Esophagus muscularis mucosa (tissue), 4 donors: ENCODE results near the gene NCR1. TPM values are rescaled to one million over a fixed set of nuclear protein-coding genes. Genes with fewer than 3 reads are reported as not detected.
"Not testable (repeated sequence)": the region's sequence is repeated elsewhere in the genome, so short reads cannot be mapped to it uniquely, and the experiment has no call there.

ENCODE experiments used
- DNase-seq: peaks from one replicate; pipeline ENCODE4 v3.0.0-alpha.2; 2017; ENCODE audit errors: extremely low spot score
- H3K27ac ChIP-seq, 4 donors: fragments of 200-600 bp; sonication (generic); replicated peaks in 1 of 4; 1 replicate in 3 of 4; 2 replicates in 1 of 4; pipeline ENCODE4 v1.5.1; 2016 to 2019; ENCODE audit warnings: mild to moderate bottlenecking in 1 of 4
- H3K27me3 ChIP-seq, 4 donors: fragments of 200-600 bp; sonication (generic); one replicate each; pipeline versions ENCODE4 v1.5.1 to v1.6.0; 2016 to 2019
- H3K36me3 ChIP-seq, 4 donors: fragments of 200-600 bp; sonication (generic); one replicate each; pipeline ENCODE4 v1.5.1; 2016 to 2019
- H3K4me1 ChIP-seq, 4 donors: fragments of 200-600 bp; sonication (generic); one replicate each; pipeline ENCODE4 v1.5.1; 2016 to 2019
- H3K4me3 ChIP-seq, 4 donors: fragments of 200-600 bp; sonication (generic); 1 replicate in 2 of 4; 2 replicates in 2 of 4; pipeline ENCODE4 v1.5.1; 2016 to 2019; ENCODE audit warnings: mild to moderate bottlenecking in 4 of 4, moderate library complexity in 1 of 4
- H3K9me3 ChIP-seq, 4 donors: fragments of 200-600 bp; sonication (generic); 1 replicate in 3 of 4; 2 replicates in 1 of 4; pipeline ENCODE4 v1.5.1; 2016 to 2019
- CTCF ChIP-seq, 3 experiments: fragments of 200-600 bp in 2 of 3; fragments of 450-650 bp in 1 of 3; sonication (generic) in 2 of 3; IDR thresholded peaks; one replicate each; pipeline ENCODE4 v1.5.1; 2017 to 2019; ENCODE audit warnings: antibody characterized with exemption in 3 of 3, mild to moderate bottlenecking in 2 of 3, moderate library complexity in 1 of 3
- EP300 ChIP-seq: sonication (generic); formaldehyde crosslinking; IDR thresholded peaks from one replicate; pipeline ENCODE4 v1.6.1; 2017; ENCODE audit warnings: antibody characterized with exemption
- POLR2A ChIP-seq: fragments of 450-650 bp; IDR thresholded peaks from one replicate; pipeline ENCODE4 v1.6.1; 2017; ENCODE audit warnings: antibody characterized with exemption, moderate library complexity, mild to moderate bottlenecking, low read depth
- POLR2AphosphoS5 ChIP-seq, 2 donors: sonication (generic); formaldehyde crosslinking; IDR thresholded peaks; one replicate each; pipeline ENCODE4 v1.6.1; 2017; ENCODE audit warnings: antibody characterized with exemption in 2 of 2
- WGBS: methylation state at CpG from one replicate; pipeline ENCODE4 v1.1.5; 2018; 5-methylcytosine and 5-hydroxymethylcytosine counted together
- intact Hi-C: fragments of 100-400 bp; cut with DNase I; formaldehyde crosslinking; loops from one replicate; pipeline ENCODE4 v1.15.1; 2023
- total RNA-seq, 4 donors: library from RNA; depleted of rRNA; stranded (reverse); fragments of >200 nt; gene quantifications; one replicate each; pipeline versions ENCODE4 v1.1.0 to v1.2.1, GENCODE V29; 2016

Gene NCR1
- total RNA-seq: under 1 TPM in 1 of 4 donors, not detected in 3; 0.33 TPM

GRCh38 chr19:54905803-54906511, at the start of gene NCR1:
NCR1 (plus strand) TSS chr19:54906148; CDS start chr19:54906188, 40 bp downstream.
- no peaks in the 10 kb centered on the region for H3K9me3 ChIP-seq
- no peak within 1 kb of the TSS for H3K27ac ChIP-seq
- no peaks in the 10 kb centered on the region for H3K4me1 ChIP-seq
- H3K36me3 ChIP-seq: no peaks in the 10 kb centered on the region
- no peak for DNase-seq
- intact Hi-C loops: no loop called here
- H3K27me3 ChIP-seq: peaks cover 0 to 24% (median 0%) of the 10 kb centered on the region in 4 donors
- H3K4me3 ChIP-seq: no peak within 1 kb of the TSS
- TF ChIP-seq EP300: no peak
- no peak for TF ChIP-seq CTCF (IDR thresholded peaks at IDR 0.05)
- no peak for TF ChIP-seq POLR2A
- no peak for TF ChIP-seq POLR2AphosphoS5 (IDR thresholded peaks at IDR 0.05)
- 46% methylated on average over 18 of the region's 22 CpGs for WGBS

- H3K27ac ChIP-seq, H3K36me3 ChIP-seq, H3K4me3 ChIP-seq, H3K4me1 ChIP-seq, intact Hi-C loops, H3K9me3 ChIP-seq, DNase-seq, H3K27me3 ChIP-seq: not testable (repeated sequence)
- WGBS: 83% methylated on average over 3 of the region's 3 CpGs
Observed at GRCh38 chr19:54858476-54858875, 47.5 kb upstream of the NCR1 start.

- H3K27me3 ChIP-seq, H3K9me3 ChIP-seq, H3K36me3 ChIP-seq, intact Hi-C loops, DNase-seq, H3K27ac ChIP-seq, H3K4me1 ChIP-seq, H3K4me3 ChIP-seq: not testable (repeated sequence)
- WGBS: 65% methylated on average over 7 of the region's 7 CpGs
Observed at GRCh38 chr19:54859421-54859820, 46.5 kb upstream of the NCR1 start.

- H3K9me3 ChIP-seq, H3K4me3 ChIP-seq, intact Hi-C loops, DNase-seq, H3K27ac ChIP-seq, H3K36me3 ChIP-seq, H3K4me1 ChIP-seq: not testable (repeated sequence)
- WGBS: 100% methylated on average over 2 of the region's 3 CpGs
- H3K27me3 ChIP-seq: peaks cover 0 to 15% (median 0%) of the 10 kb centered on the region in 4 donors
Observed at GRCh38 chr19:54863459-54863858, 42.5 kb upstream of the NCR1 start.

- peaks cover 0 to 6% (median 0%) of the 10 kb centered on the region in 4 donors for H3K27me3 ChIP-seq
- WGBS: 70% methylated on average over 3 of the region's 3 CpGs
Observed at GRCh38 chr19:54871696-54872095, 34.3 kb upstream of the NCR1 start.

GRCh38 chr19:54873990-54874389, 32.0 kb upstream of the NCR1 start, which contains the start of gene FCAR:
FCAR (plus strand) TSS chr19:54874235; CDS start chr19:54874290, 55 bp downstream.
- H3K9me3 ChIP-seq: no peaks in the 10 kb centered on the region
- TF ChIP-seq POLR2A (no peak), POLR2AphosphoS5 (IDR thresholded peaks at IDR 0.05) (no peak), EP300 (no peak), CTCF (IDR thresholded peaks at IDR 0.05) (no peak)
- intact Hi-C loops: no loop called here
- no peak for DNase-seq
- peaks cover 0 to 6% (median 0%) of the 10 kb centered on the region in 4 donors for H3K27me3 ChIP-seq
- no peak within 1 kb of the TSS for H3K27ac ChIP-seq
- no peaks in the 10 kb centered on the region for H3K36me3 ChIP-seq
- no peaks in the 10 kb centered on the region for H3K4me1 ChIP-seq
- no peak within 1 kb of the TSS for H3K4me3 ChIP-seq
- 75% methylated on average over 8 of the region's 8 CpGs for WGBS

More at GRCh38 chr19:54871696-54872095, 34.3 kb upstream of the NCR1 start:
- Histone ChIP-seq H3K4me1 (no peaks in the 10 kb centered on the region), H3K27ac (no peak overlapping the region), H3K9me3 (no peaks in the 10 kb centered on the region), H3K36me3 (no peaks in the 10 kb centered on the region), H3K4me3 (no peak overlapping the region)
- intact Hi-C loops: no loop called here
- DNase-seq: no peak
- no peak for TF ChIP-seq POLR2AphosphoS5 (IDR thresholded peaks at IDR 0.05)
- TF ChIP-seq CTCF (IDR thresholded peaks at IDR 0.05): no peak
- TF ChIP-seq POLR2A: no peak
- no peak for TF ChIP-seq EP300
